Upper lobe of left lung (tissue), 6 donors: ENCODE measurements around the gene SNX13. TPM values are rescaled to one million over a fixed set of nuclear protein-coding genes. Genes with fewer than 3 reads are reported as not detected.

Source experiments
- ATAC-seq, 2 donors: fragments of 200-7000 bp; cut with Tn5 transposase; one replicate each; pipeline ENCODE4 v1.9.1; 2022; ENCODE audit warnings: mild to moderate bottlenecking in 2 of 2, moderate library complexity in 2 of 2; ENCODE audit not compliant: low FRiP score in 2 of 2
- DNase-seq, 2 donors: peaks; one replicate each; pipeline ENCODE4 v3.0.0-alpha.2; 2019 to 2020
- H3K27ac ChIP-seq, 4 donors: fragments of 200-600 bp; sonication (generic); one replicate each; pipeline ENCODE4 v1.5.1; 2016 to 2019
- H3K27me3 ChIP-seq, 4 donors: fragments of 200-600 bp; sonication (generic); one replicate each; pipeline ENCODE4 v1.5.1; 2017 to 2019
- H3K36me3 ChIP-seq, 4 donors: fragments of 200-600 bp; sonication (generic); one replicate each; pipeline ENCODE4 v1.5.1; 2016 to 2019
- H3K4me1 ChIP-seq, 4 donors: fragments of 200-600 bp; sonication (generic); one replicate each; pipeline ENCODE4 v1.5.1; 2018 to 2019
- H3K4me3 ChIP-seq, 4 donors: fragments of 200-600 bp; sonication (generic); one replicate each; pipeline ENCODE4 v1.5.1; 2017 to 2019; ENCODE audit warnings: mild to moderate bottlenecking in 2 of 4, moderate library complexity in 1 of 4
- H3K9me3 ChIP-seq, 4 donors: fragments of 200-600 bp; sonication (generic); one replicate each; pipeline ENCODE4 v1.5.1; 2018 to 2019
- EP300 ChIP-seq, 4 donors: sonication (generic); formaldehyde crosslinking; IDR thresholded peaks; one replicate each; pipeline ENCODE4 v1.5.1; 2017; ENCODE audit warnings: antibody characterized with exemption in 4 of 4, control low read depth in 2 of 4
- POLR2A ChIP-seq, 4 donors: fragments of 450-650 bp; IDR thresholded peaks; one replicate each; pipeline ENCODE4 v1.5.1; 2016 to 2017; ENCODE audit warnings: antibody characterized with exemption in 4 of 4, mild to moderate bottlenecking in 2 of 4
- POLR2AphosphoS5 ChIP-seq, 2 donors: sonication (generic); formaldehyde crosslinking; IDR thresholded peaks; one replicate each; pipeline ENCODE4 v1.5.1; 2017; ENCODE audit warnings: antibody characterized with exemption in 2 of 2
- WGBS, 2 donors: methylation state at CpG; one replicate each; pipeline ENCODE4 v1.1.5; 2017 to 2018; 5-methylcytosine and 5-hydroxymethylcytosine counted together
- total RNA-seq, 6 donors: library from RNA; depleted of rRNA in 4 of 6; stranded (reverse); fragments of >200 nt in 4 of 6; gene quantifications; one replicate each; pipeline versions ENCODE4 v1.1.0 to v1.2.1, GENCODE V29; 2016 to 2021
- TF ChIP-seq, protein P1 (sequence below), 6 experiments: fragments of 450-650 bp in 4 of 6; fragments of 200-600 bp in 2 of 6; sonication (generic) in 2 of 6; IDR thresholded peaks; one replicate each; pipeline ENCODE4 v1.5.1; 2016 to 2019; ENCODE audit warnings: antibody characterized with exemption in 6 of 6
- donor health status: DM: no; HTN: no; CAD: no; lungs with moderate emphysema.
- donor health status: DM: no; HTN: yes; CAD: no; lungs with severe emphysema.

The SNX13 gene
- total RNA-seq, 6 donors from 2014 or later: 17.1 to 195 (median 53.3) TPM

DNA sequence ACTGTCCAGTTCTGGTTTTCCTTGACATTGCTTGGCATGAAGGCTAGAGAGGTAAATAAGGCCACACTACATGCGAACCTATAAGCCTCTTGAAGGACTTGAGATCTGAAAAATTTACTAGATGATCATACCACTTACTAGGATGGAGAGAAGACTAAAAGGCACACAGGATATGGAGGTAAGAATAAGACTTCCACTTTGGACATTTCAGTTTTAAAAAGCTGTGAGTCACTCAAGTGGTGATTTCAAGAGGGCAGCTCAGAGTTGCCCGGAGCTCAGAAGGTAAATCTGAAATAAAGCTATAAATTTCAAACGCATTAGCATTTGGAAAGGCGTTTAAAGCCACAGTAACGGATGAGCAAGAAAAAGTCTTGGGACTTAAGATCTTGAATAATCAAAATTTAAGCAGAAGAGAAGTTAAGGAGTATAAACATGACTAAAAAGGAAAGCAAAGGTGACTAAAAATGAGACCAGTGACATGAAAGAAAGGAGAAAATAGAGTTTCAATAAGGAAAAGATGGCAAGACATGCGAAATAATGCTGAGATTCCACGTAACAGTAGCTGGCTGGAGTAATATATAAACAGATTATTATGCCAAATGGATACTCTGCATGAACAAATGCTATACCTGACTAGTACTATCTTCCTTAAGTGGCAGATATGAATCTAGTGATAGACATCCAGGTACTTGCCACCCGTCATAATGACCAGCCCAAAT lies 68.3 kb downstream of the SNX13 start:
- TF ChIP-seq, protein P1, sequence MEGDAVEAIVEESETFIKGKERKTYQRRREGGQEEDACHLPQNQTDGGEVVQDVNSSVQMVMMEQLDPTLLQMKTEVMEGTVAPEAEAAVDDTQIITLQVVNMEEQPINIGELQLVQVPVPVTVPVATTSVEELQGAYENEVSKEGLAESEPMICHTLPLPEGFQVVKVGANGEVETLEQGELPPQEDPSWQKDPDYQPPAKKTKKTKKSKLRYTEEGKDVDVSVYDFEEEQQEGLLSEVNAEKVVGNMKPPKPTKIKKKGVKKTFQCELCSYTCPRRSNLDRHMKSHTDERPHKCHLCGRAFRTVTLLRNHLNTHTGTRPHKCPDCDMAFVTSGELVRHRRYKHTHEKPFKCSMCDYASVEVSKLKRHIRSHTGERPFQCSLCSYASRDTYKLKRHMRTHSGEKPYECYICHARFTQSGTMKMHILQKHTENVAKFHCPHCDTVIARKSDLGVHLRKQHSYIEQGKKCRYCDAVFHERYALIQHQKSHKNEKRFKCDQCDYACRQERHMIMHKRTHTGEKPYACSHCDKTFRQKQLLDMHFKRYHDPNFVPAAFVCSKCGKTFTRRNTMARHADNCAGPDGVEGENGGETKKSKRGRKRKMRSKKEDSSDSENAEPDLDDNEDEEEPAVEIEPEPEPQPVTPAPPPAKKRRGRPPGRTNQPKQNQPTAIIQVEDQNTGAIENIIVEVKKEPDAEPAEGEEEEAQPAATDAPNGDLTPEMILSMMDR (IDR thresholded peaks at IDR 0.05): no peak
- no peak for TF ChIP-seq POLR2A (IDR thresholded peaks at IDR 0.05)
- Histone ChIP-seq H3K36me3 (peaks cover 3 to 46% (median 14%) of the 10 kb centered on the region in 4 donors), H3K4me3 (no peak overlapping the region), H3K4me1 (no peaks in the 10 kb centered on the region), H3K27me3 (no peaks in the 10 kb centered on the region), H3K9me3 (no peaks in the 10 kb centered on the region), H3K27ac (no peak overlapping the region)
- DNase-seq (no peak), ATAC-seq (no peak)
- 76 to 78% methylated on average over 8 of the region's 8 CpGs for WGBS, 2 donors

DNA sequence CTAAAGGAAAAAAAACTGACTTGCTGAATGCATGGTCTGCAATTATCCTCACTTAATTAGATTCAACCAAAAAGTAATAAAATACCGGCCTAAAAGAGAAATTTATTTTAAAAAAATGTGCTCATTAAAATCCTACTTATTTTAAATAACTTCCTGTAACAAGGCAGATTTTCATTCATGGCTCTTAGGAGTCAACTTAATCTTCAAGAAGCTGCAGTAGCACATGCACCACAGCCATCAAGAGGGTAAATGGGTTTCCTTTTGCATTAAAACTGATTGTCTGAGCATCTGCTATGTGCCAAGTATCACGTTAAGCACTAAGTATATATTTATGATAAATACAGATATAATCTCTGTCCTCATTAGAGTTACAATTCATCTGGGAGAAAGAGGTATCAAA lies 69.9 kb downstream of the SNX13 start:
- no peak for ATAC-seq
- H3K27ac ChIP-seq: no peak overlapping the region
- H3K9me3 ChIP-seq: no peaks in the 10 kb centered on the region
- 82% methylated on average over 2 of the region's 2 CpGs for WGBS, 2 donors
- no peak overlapping the region for H3K4me3 ChIP-seq
- no peak for TF ChIP-seq POLR2A (IDR thresholded peaks at IDR 0.05)
- TF ChIP-seq, protein P1 (IDR thresholded peaks at IDR 0.05): no peak
- TF ChIP-seq POLR2AphosphoS5 (IDR thresholded peaks at IDR 0.05): no peak
- TF ChIP-seq EP300 (IDR thresholded peaks at IDR 0.05): no peak
- H3K36me3 ChIP-seq: peaks cover 3 to 57% (median 18%) of the 10 kb centered on the region in 4 donors
- no peaks in the 10 kb centered on the region for H3K4me1 ChIP-seq
- DNase-seq: no peak
- H3K27me3 ChIP-seq: no peaks in the 10 kb centered on the region

DNA sequence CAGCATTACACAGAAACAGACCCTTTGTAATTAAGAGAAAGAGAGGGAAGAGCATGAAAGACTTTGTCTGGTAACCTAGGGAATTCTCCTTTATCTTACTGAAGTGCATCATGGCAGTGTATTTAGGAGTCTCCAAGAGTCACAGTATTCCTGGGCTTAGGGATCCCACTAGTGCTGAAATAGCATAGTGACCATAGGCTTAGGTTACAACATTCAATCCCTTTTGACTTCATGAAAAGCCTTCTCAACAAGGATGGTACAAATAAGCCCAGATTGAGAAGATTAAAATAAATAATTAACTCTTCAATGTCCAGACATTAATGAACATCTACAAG lies 76.5 kb downstream of the SNX13 start:
- TF ChIP-seq POLR2AphosphoS5 (IDR thresholded peaks at IDR 0.05) (no peak), POLR2A (IDR thresholded peaks at IDR 0.05) (no peak), EP300 (IDR thresholded peaks at IDR 0.05) (no peak)
- TF ChIP-seq, protein P1 (IDR thresholded peaks at IDR 0.05): no peak
- Histone ChIP-seq H3K4me3 (no peak overlapping the region), H3K4me1 (no peaks in the 10 kb centered on the region), H3K36me3 (peaks cover 0 to 37% (median 18%) of the 10 kb centered on the region in 4 donors), H3K27me3 (no peaks in the 10 kb centered on the region), H3K27ac (no peak overlapping the region), H3K9me3 (no peaks in the 10 kb centered on the region)
- DNase-seq: no peak
- no peak for ATAC-seq

DNA sequence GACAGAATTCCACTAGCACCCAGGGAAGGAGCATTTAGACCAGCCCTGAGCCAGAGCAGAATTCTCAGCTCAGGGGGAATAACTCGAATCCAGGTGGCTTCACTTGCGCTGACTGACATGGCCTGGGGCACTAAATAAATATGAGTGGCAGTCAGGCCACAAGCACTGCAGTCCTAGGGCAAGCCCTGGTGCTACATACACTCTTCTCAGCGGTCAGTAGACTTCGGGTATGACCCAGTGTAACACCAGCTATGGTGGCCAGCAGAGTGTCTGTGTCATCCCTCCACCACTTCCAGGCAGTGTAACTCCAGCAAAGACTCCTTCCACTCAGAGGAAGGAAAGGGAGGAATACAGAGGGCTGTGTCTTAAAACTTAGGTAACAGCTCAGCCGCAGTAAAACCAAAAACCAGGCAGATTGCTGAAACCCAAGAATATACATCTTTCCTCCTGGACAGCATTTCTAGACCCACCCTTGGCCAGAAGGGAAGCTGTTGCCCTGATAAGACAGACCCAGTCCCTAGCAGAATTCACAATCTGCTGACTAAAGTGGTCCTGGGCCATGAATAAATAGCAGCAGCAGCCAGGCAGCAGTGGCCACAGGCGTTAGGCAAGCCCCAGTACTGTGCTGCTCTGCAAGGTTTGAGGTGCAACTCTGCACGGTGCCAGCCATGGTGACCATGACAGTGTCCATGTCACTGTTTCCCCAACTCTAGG lies 77.0 kb downstream of the SNX13 start:
- ATAC-seq (peak in 1 of 2 donors; percentile 28), DNase-seq (no peak)
- H3K4me3 ChIP-seq: no peak overlapping the region
- H3K4me1 ChIP-seq: no peaks in the 10 kb centered on the region
- H3K27me3 ChIP-seq: no peaks in the 10 kb centered on the region
- H3K27ac ChIP-seq: no peak overlapping the region
- TF ChIP-seq POLR2AphosphoS5 (IDR thresholded peaks at IDR 0.05) (no peak), POLR2A (IDR thresholded peaks at IDR 0.05) (no peak), EP300 (IDR thresholded peaks at IDR 0.05) (no peak)
- TF ChIP-seq, protein P1 (IDR thresholded peaks at IDR 0.05): no peak
- H3K9me3 ChIP-seq: no peaks in the 10 kb centered on the region
- H3K36me3 ChIP-seq: peaks cover 0 to 31% (median 18%) of the 10 kb centered on the region in 4 donors
- 86 to 91% methylated on average over 7 of the region's 7 CpGs for WGBS, 2 donors
